Gastrocnemius medialis (tissue), 4 donors: ENCODE measurements around the gene MLLT10. TPM values are rescaled to one million over a fixed set of nuclear protein-coding genes. Genes with fewer than 3 reads are reported as not detected.

Experiments
- ATAC-seq, 2 donors: fragments of 150-250 bp; one replicate each; pipeline ENCODE4 v1.9.1; 2016
- DNase-seq, 2 donors: peaks; one replicate each; pipeline ENCODE4 v3.0.0-alpha.2; 2019
- H3K27ac ChIP-seq, 4 donors: fragments of 200-600 bp; sonication (generic); 1 replicate in 1 of 4; 2 replicates in 3 of 4; pipeline ENCODE4 v1.5.1; 2016 to 2018; ENCODE audit warnings: mild to moderate bottlenecking in 2 of 4, moderate library complexity in 1 of 4
- H3K27me3 ChIP-seq, 3 donors: fragments of 200-600 bp; sonication (generic) in 2 of 3; 1 replicate in 1 of 3; 2 replicates in 2 of 3; pipeline versions ENCODE4 v1.5.1 to v1.6.0; 2016 to 2019; ENCODE audit warnings: mild to moderate bottlenecking in 1 of 3, moderate library complexity in 1 of 3
- H3K36me3 ChIP-seq, 2 donors: fragments of 200-600 bp; sonication (generic) in 1 of 2; one replicate each; pipeline ENCODE4 v1.5.1; 2017 to 2018
- H3K4me1 ChIP-seq, 2 donors: fragments of 200-600 bp; sonication (generic) in 1 of 2; one replicate each; pipeline ENCODE4 v1.5.1; 2016 to 2017; ENCODE audit warnings: mild to moderate bottlenecking in 2 of 2
- H3K4me3 ChIP-seq, 4 donors: fragments of 200-600 bp; sonication (generic) in 3 of 4; 1 replicate in 1 of 4; 2 replicates in 3 of 4; pipeline ENCODE4 v1.5.1; 2016 to 2019; ENCODE audit warnings: mild to moderate bottlenecking in 2 of 4
- H3K9me3 ChIP-seq, 3 donors: fragments of 200-600 bp; sonication (generic) in 2 of 3; 1 replicate in 1 of 3; 2 replicates in 2 of 3; pipeline ENCODE4 v1.5.1; 2016 to 2019
- CTCF ChIP-seq, 5 experiments: fragments of 450-650 bp in 3 of 5; fragments of 200-600 bp in 2 of 5; sonication (generic) in 2 of 5; IDR thresholded peaks in 4 of 5; conservative IDR thresholded peaks in 1 of 5; 1 replicate in 4 of 5; 2 replicates in 1 of 5; pipeline ENCODE4 v1.5.1; 2016 to 2019; ENCODE audit warnings: antibody characterized with exemption in 5 of 5, mild to moderate bottlenecking in 3 of 5, moderate library complexity in 3 of 5
- POLR2A ChIP-seq, 2 donors: fragments of 450-650 bp; IDR thresholded peaks; one replicate each; pipeline ENCODE4 v1.6.1; 2017; ENCODE audit warnings: antibody characterized with exemption in 2 of 2, mild to moderate bottlenecking in 2 of 2, moderate library complexity in 2 of 2
- in situ Hi-C, 4 donors: fragments of 200-750 bp; cut with MboI; loops; one replicate each; pipeline versions ENCODE4 v1.15.0 to v1.8.0; 2017; ENCODE audit warnings: low sequenced_read_pairs in 4 of 4
- intact Hi-C: fragments of 100-400 bp; cut with DNase I; formaldehyde crosslinking; loops from one replicate; pipeline ENCODE4 v1.15.1; 2023; ENCODE audit warnings: low total_unique reads
- total RNA-seq, 4 donors: library from RNA; depleted of rRNA; stranded (reverse); fragments of >200 nt; gene quantifications; one replicate each; pipeline versions ENCODE4 v1.1.0 to v1.2.3, GENCODE V29; 2016

The MLLT10 gene
- total RNA-seq = 10 to 100 TPM; 13.6 to 26.6 (median 21.6) TPM

GRCh38 chr10:21533467-21534279, at the start of gene MLLT10:
Gene MLLT10, plus strand, starts transcription at chr10:21534232. Its CDS starts 413 bp downstream, at chr10:21534645.
- intact Hi-C loops = loop anchor here (1.0 to 5.0 kb wide), 5 partner anchors 15 to 1024 kb away; partner anchors contain the start of gene COMMD3
- Histone ChIP-seq H3K9me3 (no peaks in the 10 kb centered on the region), H3K36me3 (peaks cover 0 to 8% of the 10 kb centered on the region in 2 donors), H3K4me3 (peak within 1 kb of the TSS; percentile 77 to 98 (median 88)), H3K27me3 (no peaks in the 10 kb centered on the region), H3K4me1 (peaks cover 25% of the 10 kb centered on the region in 2 donors), H3K27ac (peak within 1 kb of the TSS; percentile 90 to 100 (median 98))
- peak; percentile 85 to 90 for TF ChIP-seq POLR2A (IDR thresholded peaks at IDR 0.05)
- peak; percentile 33 to 54 (median 46) for TF ChIP-seq CTCF (IDR thresholded peaks at IDR 0.05 in 4 of 5, conservative IDR thresholded peaks at IDR 0.05 in 1 of 5)
- in situ Hi-C loops = no loop called here
- ATAC-seq (peak; percentile 74 to 75), DNase-seq (peak; percentile 89 to 95)

GRCh38 chr10:21487416-21488180, 46.4 kb upstream of the MLLT10 start:
- Histone ChIP-seq H3K27me3 (no peaks in the 10 kb centered on the region), H3K4me3 (no peak overlapping the region), H3K36me3 (no peaks in the 10 kb centered on the region), H3K9me3 (no peaks in the 10 kb centered on the region), H3K27ac (no peak overlapping the region), H3K4me1 (peaks cover 0 to 3% of the 10 kb centered on the region in 2 donors)
- TF ChIP-seq CTCF (IDR thresholded peaks at IDR 0.05 in 4 of 5, conservative IDR thresholded peaks at IDR 0.05 in 1 of 5) (no peak), POLR2A (IDR thresholded peaks at IDR 0.05) (no peak)
- DNase-seq (no peak), ATAC-seq (no peak)
- intact Hi-C loops (no loop called here), in situ Hi-C loops (loop anchor here (25.0 kb wide), 4 partner anchors 200 to 1500 kb away; no protein-coding TSS in a partner anchor)

- intact Hi-C loops (no loop called here), in situ Hi-C loops (loop anchor here (25.0 kb wide), 4 partner anchors 201 to 1499 kb away; no protein-coding TSS in a partner anchor)
- peaks cover 0 to 3% of the 10 kb centered on the region in 2 donors for H3K4me1 ChIP-seq
These were observed 45.6 kb upstream of the MLLT10 start for GRCh38 chr10:21488246-21488956.

More at GRCh38 chr10:21488246-21488956, 45.6 kb upstream of the MLLT10 start:
- no peak overlapping the region for H3K27ac ChIP-seq
- no peaks in the 10 kb centered on the region for H3K9me3 ChIP-seq
- no peak overlapping the region for H3K4me3 ChIP-seq
- no peaks in the 10 kb centered on the region for H3K27me3 ChIP-seq
- ATAC-seq = no peak
- H3K36me3 ChIP-seq = no peaks in the 10 kb centered on the region
- no peak for DNase-seq
- TF ChIP-seq POLR2A (IDR thresholded peaks at IDR 0.05) = no peak
- no peak for TF ChIP-seq CTCF (IDR thresholded peaks at IDR 0.05 in 4 of 5, conservative IDR thresholded peaks at IDR 0.05 in 1 of 5)
